Muscle of back (tissue), 11 donors: ENCODE data around the gene CIDEA. TPM values are rescaled to one million over a fixed set of nuclear protein-coding genes. Genes with fewer than 3 reads are reported as not detected.

Source experiments
- DNase-seq, 3 donors: peaks; one replicate each; pipeline versions ENCODE4 v3.0.0 to v3.0.0-alpha.2; 2013
- polyA plus RNA-seq, 10 donors: library from polyadenylated mRNA; unstranded; fragments of 120-200 nt; gene quantifications; one replicate each; pipeline ENCODE4 v1.2.1, GENCODE V29; 2013; ENCODE audit not compliant: insufficient read length in 10 of 10

The CIDEA gene
- polyA plus RNA-seq, 10 donors: not detected

GRCh38 chr18:12296457-12296856, 42.3 kb downstream of the CIDEA start:
- DNase-seq: no peak

- DNase-seq: no peak
Measured at GRCh38 chr18:12299862-12300261, 45.7 kb downstream of the CIDEA start.

GRCh38 chr18:12301263-12302005, 47.3 kb downstream of the CIDEA start:
- no peak for DNase-seq

- DNase-seq: no peak
Measured at GRCh38 chr18:12302391-12303147, 48.4 kb downstream of the CIDEA start.

GRCh38 chr18:12304351-12305210, 50.4 kb downstream of the CIDEA start:
- no peak for DNase-seq

GRCh38 chr18:12305211-12305610, 51.0 kb downstream of the CIDEA start:
- DNase-seq: no peak

GRCh38 chr18:12305930-12306629, 51.9 kb downstream of the CIDEA start:
- DNase-seq: no peak

- peak; percentile 62 to 91 (median 76) for DNase-seq
Measured at GRCh38 chr18:12306752-12307700, 52.9 kb downstream of the CIDEA start.

GRCh38 chr18:12307701-12308385, 53.7 kb downstream of the CIDEA start, which contains the start of gene TUBB6:
TSS of gene TUBB6 (plus strand) at chr18:12308241. CDS start at chr18:12308293, 52 bp downstream.
- DNase-seq: peak; percentile 82 to 94 (median 83)

GRCh38 chr18:12308386-12309100, 54.4 kb downstream of the CIDEA start:
- peak; percentile 69 to 93 (median 82) for DNase-seq

GRCh38 chr18:12309683-12310198, 55.6 kb downstream of the CIDEA start:
- no peak for DNase-seq

GRCh38 chr18:12310762-12311161, 56.6 kb downstream of the CIDEA start:
- DNase-seq: no peak

- DNase-seq: peak in 1 of 3 donors; percentile 35
Measured at GRCh38 chr18:12312976-12313375, 58.8 kb downstream of the CIDEA start.

- DNase-seq: no peak
Measured at GRCh38 chr18:12313530-12314245, 59.5 kb downstream of the CIDEA start.

- DNase-seq: no peak
Measured at GRCh38 chr18:12314591-12315305, 60.6 kb downstream of the CIDEA start.

GRCh38 chr18:12315490-12315889, 61.3 kb downstream of the CIDEA start:
- DNase-seq: peak in 1 of 3 donors; percentile 34

- DNase-seq: no peak
Measured at GRCh38 chr18:12315911-12316310, 61.8 kb downstream of the CIDEA start.
